Effector memory CD4-positive, alpha-beta T cell (primary cell): Measurements from ENCODE around the gene ANKRD39.

Experiments used
- DNase-seq, 3 donors: peaks; one replicate each; pipeline ENCODE4 v3.0.0-alpha.2; 2020
- H3K27ac ChIP-seq: 2 replicates; pipeline ENCODE4 v1.7.0; 2013; ENCODE audit warnings: mild to moderate bottlenecking, low read length, moderate library complexity; ENCODE audit not compliant: insufficient read depth, poor library complexity, severe bottlenecking
- H3K27me3 ChIP-seq: replicated peaks from 2 replicates; pipeline ENCODE4 v1.7.0; 2013; ENCODE audit warnings: mild to moderate bottlenecking, low read length; ENCODE audit not compliant: insufficient read depth, control insufficient read depth, poor library complexity, severe bottlenecking
- H3K36me3 ChIP-seq: 2 replicates; pipeline ENCODE4 v1.7.0; 2013; ENCODE audit warnings: mild to moderate bottlenecking, low read length, moderate library complexity; ENCODE audit not compliant: control insufficient read depth, insufficient read depth
- H3K4me1 ChIP-seq: 2 replicates; pipeline ENCODE4 v1.7.0; 2013; ENCODE audit warnings: low read length, mild to moderate bottlenecking; ENCODE audit not compliant: control insufficient read depth, insufficient read depth, poor library complexity, severe bottlenecking
- H3K4me3 ChIP-seq: 2 replicates; pipeline ENCODE4 v1.7.0; 2013; ENCODE audit warnings: low read length, low read depth, mild to moderate bottlenecking; ENCODE audit not compliant: insufficient read depth, poor library complexity, severe bottlenecking
- H3K9me3 ChIP-seq: 2 replicates; pipeline ENCODE4 v1.7.0; 2013; ENCODE audit warnings: mild to moderate bottlenecking, low read length, moderate library complexity; ENCODE audit not compliant: control insufficient read depth

Gene ANKRD39

DNA sequence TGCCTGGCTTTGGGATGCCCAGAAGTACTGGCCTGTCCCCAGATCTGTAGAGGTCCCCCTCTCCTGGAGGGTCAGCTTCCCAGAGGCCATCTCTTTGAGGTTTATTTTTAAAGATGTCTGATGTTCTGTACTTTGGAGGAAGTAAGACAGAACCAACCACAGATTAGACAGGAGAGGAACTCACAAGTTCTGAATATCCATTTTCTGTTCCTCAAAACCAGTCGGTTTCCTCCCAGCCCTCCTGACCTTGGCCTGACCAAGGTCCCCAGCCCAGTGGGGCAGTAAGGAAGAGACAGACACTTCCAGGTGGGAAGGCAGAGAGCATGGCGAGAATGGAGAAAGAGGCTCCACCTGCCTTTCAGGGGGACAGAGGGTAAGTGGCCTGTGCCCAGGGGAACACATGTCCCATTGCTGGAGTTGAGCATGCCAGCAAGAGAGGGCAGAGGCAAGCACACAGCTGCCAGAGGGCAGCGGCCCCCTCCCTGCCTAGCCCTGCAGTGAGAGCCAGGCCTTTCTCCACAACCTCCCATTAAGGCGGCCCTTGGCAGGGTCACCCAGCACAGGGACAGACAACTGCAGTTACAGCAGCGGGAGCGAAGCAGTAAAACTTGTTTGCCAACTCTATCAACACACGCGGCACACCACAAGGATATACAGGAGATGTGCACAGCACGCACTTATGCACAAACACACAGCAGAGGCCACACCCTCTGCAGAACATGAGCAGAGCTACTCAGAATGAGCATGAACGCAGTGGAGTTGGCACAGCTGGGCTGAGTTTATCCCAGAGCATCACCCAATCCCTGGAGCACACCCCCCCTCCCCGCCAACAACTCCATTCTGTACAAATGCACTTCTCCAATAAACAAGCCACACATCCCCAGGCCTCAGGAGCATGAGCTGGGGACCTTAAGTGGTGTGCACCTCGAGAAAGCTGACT is 30.5 kb upstream of the ANKRD39 start:
- Histone ChIP-seq H3K36me3 (no peaks in the 10 kb centered on the region), H3K27me3 (no peaks in the 10 kb centered on the region), H3K4me3 (no peak overlapping the region), H3K9me3 (no peaks in the 10 kb centered on the region), H3K27ac (no peak overlapping the region), H3K4me1 (peaks cover 22% of the 10 kb centered on the region)
- no peak for DNase-seq

DNA sequence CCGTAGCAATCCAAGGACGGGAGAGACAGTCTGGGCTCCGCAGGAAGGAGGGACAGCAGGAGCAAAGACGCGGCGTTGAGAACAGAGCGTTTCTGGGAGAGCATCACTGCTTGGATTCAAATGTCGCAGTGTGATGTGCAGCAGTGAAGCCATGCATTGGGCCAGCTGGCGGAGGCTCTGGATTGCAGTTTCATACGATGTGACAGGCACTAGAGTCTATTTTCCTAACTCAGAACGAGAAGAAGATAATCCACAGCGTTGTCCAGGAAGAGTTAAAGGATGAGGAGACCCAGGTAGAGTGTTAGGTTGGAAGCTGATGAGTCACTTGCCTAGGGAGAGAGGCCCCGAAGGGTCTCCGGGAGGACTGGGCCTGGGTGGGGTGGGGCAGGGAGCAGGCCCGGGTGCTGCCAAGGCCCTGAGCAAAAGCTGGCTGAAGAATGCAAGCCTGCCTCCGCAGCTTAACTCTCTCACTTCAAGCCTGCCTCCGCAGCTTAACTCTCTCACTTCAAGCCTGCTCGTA is 29.7 kb upstream of the ANKRD39 start:
- Histone ChIP-seq H3K4me1 (peaks cover 21% of the 10 kb centered on the region), H3K27ac (no peak overlapping the region)
- no peak for DNase-seq

DNA sequence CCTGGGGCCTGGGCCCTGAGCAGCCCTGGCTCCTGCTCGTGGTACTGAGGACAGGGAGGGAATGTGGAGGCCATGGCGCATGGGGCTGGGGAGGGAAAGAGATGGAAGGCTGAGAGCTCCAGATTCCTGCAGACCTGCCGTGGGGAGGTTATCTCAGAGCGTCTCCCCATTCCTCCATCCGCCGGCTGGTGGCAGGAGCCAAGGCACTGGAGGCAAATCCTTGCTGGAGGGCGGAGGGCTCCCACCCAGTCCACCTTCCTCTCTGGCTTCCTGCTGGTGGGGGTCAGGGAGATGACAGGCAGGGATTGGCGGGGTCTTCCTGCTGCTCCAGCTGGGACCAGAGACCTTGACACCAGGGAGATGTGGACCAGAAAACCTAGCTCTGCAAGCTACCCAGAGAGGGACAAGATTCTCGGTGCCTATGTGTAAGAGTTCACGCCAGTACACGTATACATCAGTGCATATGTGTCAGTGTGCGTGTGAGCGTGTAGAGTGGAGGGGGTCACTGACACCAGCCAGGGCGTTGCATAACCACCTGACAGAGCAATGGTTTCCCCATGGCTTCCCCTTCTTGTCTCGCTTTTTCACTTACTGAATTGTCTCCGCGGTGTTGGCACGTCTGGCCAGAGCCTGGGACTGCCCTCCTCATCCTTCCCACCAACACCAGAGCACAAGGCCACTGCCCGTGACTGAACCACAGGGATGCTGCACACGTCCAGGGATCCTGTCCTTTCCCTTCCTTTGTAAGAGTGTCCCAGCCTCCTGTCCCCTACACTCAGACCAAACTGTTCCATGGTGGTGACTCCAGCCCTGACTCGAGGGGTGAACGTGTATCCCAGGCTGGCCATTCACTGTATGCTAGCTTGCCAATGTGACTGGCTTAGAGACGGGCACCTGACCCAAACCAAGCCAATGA is 27.9 kb upstream of the ANKRD39 start:
- Histone ChIP-seq H3K4me3 (no peak overlapping the region), H3K9me3 (no peaks in the 10 kb centered on the region), H3K27me3 (no peaks in the 10 kb centered on the region), H3K27ac (no peak overlapping the region), H3K4me1 (peaks cover 2% of the 10 kb centered on the region), H3K36me3 (no peaks in the 10 kb centered on the region)
- no peak for DNase-seq

More for the DNA sequence above, 29.7 kb upstream of the ANKRD39 start:
- Histone ChIP-seq H3K27me3 (no peaks in the 10 kb centered on the region), H3K36me3 (no peaks in the 10 kb centered on the region), H3K4me3 (no peak overlapping the region), H3K9me3 (no peaks in the 10 kb centered on the region)

DNA sequence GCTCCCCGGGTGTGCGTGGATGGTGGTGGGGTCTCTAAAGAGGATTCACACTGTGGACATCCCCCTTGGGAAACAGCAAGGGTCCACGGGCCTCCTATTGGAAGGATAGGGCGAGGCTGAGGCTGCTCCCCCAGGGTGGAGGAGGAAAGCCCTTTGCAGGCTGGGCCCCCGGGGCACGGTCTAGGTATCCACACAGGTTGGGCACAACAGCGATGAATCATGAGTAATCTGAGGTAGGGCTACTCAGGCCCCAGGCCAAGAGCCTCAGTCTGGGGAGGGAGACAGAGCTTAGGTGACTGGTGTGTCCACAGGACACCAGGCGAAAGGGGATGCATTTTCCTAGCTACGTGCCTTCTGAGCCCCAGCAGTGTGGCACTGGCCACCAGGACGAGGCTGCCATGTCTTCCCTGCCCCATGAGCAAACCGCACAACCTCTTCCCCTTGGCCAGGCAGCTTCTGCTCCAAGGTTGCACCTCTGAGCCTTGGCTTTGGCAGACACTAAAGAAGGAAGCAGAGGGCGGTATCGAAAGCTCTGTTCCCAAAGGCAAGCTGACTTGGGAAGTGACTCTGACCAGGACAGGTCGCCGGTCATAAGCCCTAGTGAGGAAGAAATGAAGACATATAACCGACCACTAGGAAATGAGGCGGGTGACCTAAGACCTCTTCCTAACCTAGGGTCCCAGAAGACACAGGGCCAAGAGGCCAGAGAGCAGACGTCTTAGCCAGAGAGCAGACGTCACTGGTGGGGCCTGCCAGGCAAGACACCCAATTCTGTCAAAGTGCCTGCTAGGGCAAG is 26.7 kb upstream of the ANKRD39 start:
- peaks cover 2% of the 10 kb centered on the region for H3K4me1 ChIP-seq

DNA sequence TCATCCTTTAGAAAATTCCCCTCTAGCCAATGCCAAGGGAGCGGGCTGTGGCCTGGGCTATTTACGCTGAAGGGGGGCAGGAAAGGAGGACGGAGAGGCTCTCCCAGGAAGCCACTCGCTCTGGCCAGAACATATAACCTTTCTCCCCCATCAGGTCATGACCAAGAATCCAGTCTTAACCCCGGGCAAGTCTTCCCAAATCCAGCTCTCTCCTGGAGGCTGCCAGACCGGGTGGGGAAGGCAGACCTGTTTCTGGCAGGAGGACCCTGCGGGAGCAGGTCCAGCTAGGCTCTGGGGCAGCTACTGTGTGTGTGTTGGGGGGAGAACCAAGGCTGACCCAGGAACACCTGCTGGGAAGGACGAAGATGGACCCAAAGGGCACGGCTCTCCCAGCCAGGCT is 25.5 kb upstream of the ANKRD39 start:
- Histone ChIP-seq H3K27me3 (no peaks in the 10 kb centered on the region), H3K27ac (no peak overlapping the region), H3K9me3 (no peaks in the 10 kb centered on the region), H3K36me3 (no peaks in the 10 kb centered on the region), H3K4me1 (peaks cover 2% of the 10 kb centered on the region), H3K4me3 (no peak overlapping the region)
- no peak for DNase-seq

More for the DNA sequence above, 26.7 kb upstream of the ANKRD39 start:
- no peak overlapping the region for H3K4me3 ChIP-seq
- DNase-seq, result no peak
- no peaks in the 10 kb centered on the region for H3K27me3 ChIP-seq
- no peaks in the 10 kb centered on the region for H3K9me3 ChIP-seq
- H3K27ac ChIP-seq, result no peak overlapping the region
- H3K36me3 ChIP-seq, result no peaks in the 10 kb centered on the region

DNA sequence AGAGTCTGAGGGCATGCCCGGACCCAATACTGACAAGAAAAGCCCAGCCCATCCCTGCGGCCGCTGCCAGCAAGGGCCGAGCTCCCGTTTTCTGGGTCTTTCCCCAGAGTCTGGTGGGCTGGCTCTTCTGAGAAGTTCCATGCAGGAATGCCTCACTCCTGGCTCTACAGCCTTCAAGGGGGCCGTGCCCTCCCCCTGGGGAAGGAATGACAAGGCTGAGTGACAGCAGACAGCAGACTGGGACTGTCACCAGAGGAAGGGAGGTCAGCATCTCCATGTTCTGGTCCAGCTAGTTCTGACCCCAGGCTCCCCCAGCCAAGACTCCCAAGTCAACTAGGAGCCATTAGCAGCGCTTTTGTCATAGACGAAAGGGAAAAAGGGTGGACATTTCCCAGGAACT is 25.1 kb upstream of the ANKRD39 start:
- H3K27me3 ChIP-seq, result no peaks in the 10 kb centered on the region
- no peaks in the 10 kb centered on the region for H3K36me3 ChIP-seq
- H3K9me3 ChIP-seq, result no peaks in the 10 kb centered on the region
- H3K4me1 ChIP-seq, result peaks cover 2% of the 10 kb centered on the region
- H3K27ac ChIP-seq, result no peak overlapping the region
- no peak for DNase-seq
- no peak overlapping the region for H3K4me3 ChIP-seq

DNA sequence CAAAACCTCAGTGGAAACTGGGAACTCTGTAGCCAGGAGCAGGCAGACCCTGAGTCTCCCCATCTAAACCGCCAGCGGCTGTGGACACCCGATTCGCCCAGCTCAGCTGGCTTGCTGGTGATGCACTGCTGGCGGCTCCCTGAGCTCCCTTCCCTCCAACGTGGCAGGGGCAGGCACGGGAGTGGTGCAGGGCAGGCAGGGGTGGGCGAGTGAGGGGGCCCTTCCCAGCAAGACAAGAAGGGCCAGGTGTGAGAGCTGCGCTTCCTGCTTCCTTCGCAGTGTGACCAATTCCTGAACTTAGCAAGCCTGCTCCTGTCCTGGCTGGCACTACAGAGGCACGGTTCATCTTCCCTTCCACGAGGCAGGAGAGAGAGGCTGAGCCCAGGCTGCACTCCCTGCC is 24.4 kb upstream of the ANKRD39 start:
- Histone ChIP-seq H3K9me3 (no peaks in the 10 kb centered on the region), H3K4me3 (no peak overlapping the region), H3K36me3 (no peaks in the 10 kb centered on the region), H3K27ac (no peak overlapping the region), H3K4me1 (no peaks in the 10 kb centered on the region), H3K27me3 (no peaks in the 10 kb centered on the region)
- DNase-seq, result no peak

DNA sequence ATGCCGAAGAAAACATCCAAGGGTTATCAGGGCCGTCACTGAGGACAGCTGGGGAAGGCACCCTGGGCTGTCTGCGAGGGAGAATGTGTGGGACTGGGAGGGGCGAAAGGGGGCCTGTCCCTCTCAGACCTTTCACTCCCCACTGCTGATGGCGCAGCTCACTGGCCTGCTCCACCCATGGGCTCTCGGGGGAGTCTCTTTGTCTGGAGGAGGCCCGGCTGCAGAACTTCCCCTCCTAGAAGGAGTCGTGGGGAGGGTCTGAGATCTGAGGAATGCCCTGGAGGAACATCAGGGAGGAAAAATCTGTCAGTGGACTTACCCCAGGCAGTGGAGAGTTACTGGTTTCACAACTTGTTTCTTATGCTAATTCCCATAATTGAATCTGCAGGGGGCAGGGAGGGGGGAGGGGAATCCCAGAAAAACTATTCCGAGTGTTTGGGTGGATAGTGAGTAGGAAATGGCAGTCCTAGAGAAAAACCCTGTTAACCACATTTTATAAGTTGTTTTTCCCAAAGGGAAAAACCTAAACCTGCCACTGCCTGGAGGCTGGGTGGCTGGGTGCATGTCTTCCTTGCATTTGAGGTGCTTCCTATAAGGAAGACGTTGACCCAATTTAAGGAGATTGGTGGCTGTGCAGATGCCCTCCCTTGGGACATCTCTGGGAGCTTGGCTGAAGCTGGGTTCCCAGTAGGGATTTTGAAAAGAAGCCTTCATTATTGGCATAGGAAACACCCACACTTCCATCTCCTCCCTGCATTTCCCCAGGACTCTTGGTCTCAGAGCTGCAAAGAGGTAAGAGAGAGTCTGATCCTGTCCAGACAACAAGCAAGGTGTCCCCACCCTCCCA is 23.8 kb upstream of the ANKRD39 start:
- H3K9me3 ChIP-seq, result no peaks in the 10 kb centered on the region
- H3K27me3 ChIP-seq, result no peaks in the 10 kb centered on the region
- H3K4me1 ChIP-seq, result no peaks in the 10 kb centered on the region

DNA sequence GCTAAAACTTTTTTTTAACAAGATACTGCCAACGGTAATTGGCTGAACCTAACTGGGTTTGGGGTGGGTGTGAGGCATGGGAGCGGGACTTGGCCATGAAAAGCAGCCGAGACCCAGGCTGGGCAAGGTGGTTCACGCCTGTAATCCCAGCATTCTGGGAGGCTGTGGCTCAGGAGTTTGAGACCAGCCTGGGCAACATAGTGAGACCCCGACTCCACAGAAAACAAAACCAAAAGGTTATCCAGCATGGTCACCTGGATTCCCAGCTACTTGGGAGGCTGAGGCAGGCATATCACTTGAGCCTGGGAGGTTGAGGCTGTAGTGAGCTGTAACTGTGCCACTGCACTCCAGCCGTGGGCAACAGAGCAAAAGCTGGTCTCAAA is 23.1 kb upstream of the ANKRD39 start:
- Histone ChIP-seq H3K4me1 (no peaks in the 10 kb centered on the region), H3K36me3 (no peaks in the 10 kb centered on the region), H3K27ac (no peak overlapping the region), H3K27me3 (no peaks in the 10 kb centered on the region), H3K4me3 (no peak overlapping the region), H3K9me3 (no peaks in the 10 kb centered on the region)
- DNase-seq, result no peak

More for the DNA sequence above, 23.8 kb upstream of the ANKRD39 start:
- no peak for DNase-seq
- Histone ChIP-seq H3K4me3 (no peak overlapping the region), H3K36me3 (no peaks in the 10 kb centered on the region), H3K27ac (no peak overlapping the region)
